Esophagus squamous epithelium (tissue), 4 donors: ENCODE measurements around the gene TRIM9.

Experiments used
- CTCF ChIP-seq, 6 experiments: fragments of 450-650 bp in 4 of 6; fragments of 200-600 bp in 2 of 6; sonication (generic) in 2 of 6; IDR thresholded peaks; one replicate each; pipeline ENCODE4 v1.5.1; 2016 to 2019; ENCODE audit warnings: antibody characterized with exemption in 6 of 6, mild to moderate bottlenecking in 4 of 6, moderate library complexity in 4 of 6
- POLR2A ChIP-seq, 4 donors: fragments of 450-650 bp; IDR thresholded peaks; one replicate each; pipeline ENCODE4 v1.6.1; 2017; ENCODE audit warnings: antibody characterized with exemption in 4 of 4, mild to moderate bottlenecking in 4 of 4, moderate library complexity in 3 of 4

- TF ChIP-seq CTCF (IDR thresholded peaks at IDR 0.05) (no peak), POLR2A (IDR thresholded peaks at IDR 0.05) (no peak)
These were observed 162.1 kb downstream of the TRIM9 start for GRCh38 chr14:50932592-50933495.
